ENCODE results near the gene LMO2.

LMO2 gene

GRCh38 chr11:33867996-33868646 is 23.8 kb downstream of the LMO2 start:
- H3K4me3 ChIP-seq (ENCODE audit: insufficient read depth, low read length, poor library complexity, severe bottlenecking), result peak overlapping the region; percentile 66
- H2AFZ ChIP-seq (ENCODE audit: low read depth, low read length, severe bottlenecking), result no peak overlapping the region
- H3K9me2 ChIP-seq (replicated peaks; ENCODE audit: insufficient read depth, low read length), result no peaks in the 10 kb centered on the region
- H3F3A ChIP-seq (ENCODE audit: insufficient read depth), result peaks cover 7% of the 10 kb centered on the region; the same call in 1 of the 2 replicates
- peak overlapping the region; percentile 72 for H3K4me2 ChIP-seq (ENCODE audit: low read depth, low read length, poor library complexity, severe bottlenecking)
- no peaks in the 10 kb centered on the region for H4K20me1 ChIP-seq (ENCODE audit: low read depth, low read length)
- H3K9me3 ChIP-seq (ENCODE audit: insufficient read depth, low read length), result no peaks in the 10 kb centered on the region
- no peaks in the 10 kb centered on the region for H3K27me3 ChIP-seq (ENCODE audit: low read length)
- H3K79me2 ChIP-seq (ENCODE audit: insufficient read depth, low read length), result peaks cover 37% of the 10 kb centered on the region
- peak overlapping the region; percentile 70 for H3K9ac ChIP-seq (ENCODE audit: low read length)
- H3K36me3 ChIP-seq (ENCODE audit: low read length), result no peaks in the 10 kb centered on the region
- peak overlapping the region; percentile 60 for H3K27ac ChIP-seq (ENCODE audit: low read depth, low read length)
- no peak for TF ChIP-seq CTCF (IDR thresholded peaks at IDR 0.05; ENCODE audit: insufficient read depth, low read length, poor library complexity, severe bottlenecking)
- TF ChIP-seq EZH2phosphoT487 (conservative IDR thresholded peaks at IDR 0.05; ENCODE audit: low read length), result no peak

GRCh38 chr11:33867561-33867960 is 24.3 kb downstream of the LMO2 start:
- H3K4me2 ChIP-seq (ENCODE audit: low read depth, low read length, poor library complexity, severe bottlenecking), result peak overlapping the region; percentile 72
- H4K20me1 ChIP-seq (ENCODE audit: low read depth, low read length), result no peaks in the 10 kb centered on the region
- H3K9me3 ChIP-seq (ENCODE audit: insufficient read depth, low read length), result no peaks in the 10 kb centered on the region

GRCh38 chr11:33866936-33867335 is 24.9 kb downstream of the LMO2 start:
- no peaks in the 10 kb centered on the region for H3K36me3 ChIP-seq (ENCODE audit: low read length)
- H3K9ac ChIP-seq (ENCODE audit: low read length), result no peak overlapping the region
- H3F3A ChIP-seq (ENCODE audit: insufficient read depth), result peaks cover 7% of the 10 kb centered on the region; the same call in 1 of the 2 replicates
- TF ChIP-seq CTCF (IDR thresholded peaks at IDR 0.05; ENCODE audit: insufficient read depth, low read length, poor library complexity, severe bottlenecking) (no peak), EZH2phosphoT487 (conservative IDR thresholded peaks at IDR 0.05; ENCODE audit: low read length) (no peak)
- peaks cover 37% of the 10 kb centered on the region for H3K79me2 ChIP-seq (ENCODE audit: insufficient read depth, low read length)
- no peak overlapping the region for H2AFZ ChIP-seq (ENCODE audit: low read depth, low read length, severe bottlenecking)
- H3K4me2 ChIP-seq (ENCODE audit: low read depth, low read length, poor library complexity, severe bottlenecking), result peak overlapping the region; percentile 72
- H3K4me3 ChIP-seq (ENCODE audit: insufficient read depth, low read length, poor library complexity, severe bottlenecking), result no peak overlapping the region
- H3K9me3 ChIP-seq (ENCODE audit: insufficient read depth, low read length), result no peaks in the 10 kb centered on the region
- H4K20me1 ChIP-seq (ENCODE audit: low read depth, low read length), result no peaks in the 10 kb centered on the region
- H3K9me2 ChIP-seq (replicated peaks; ENCODE audit: insufficient read depth, low read length), result no peaks in the 10 kb centered on the region
- no peaks in the 10 kb centered on the region for H3K27me3 ChIP-seq (ENCODE audit: low read length)
- peak overlapping the region; percentile 60; the same call in 1 of the 2 replicates for H3K27ac ChIP-seq (ENCODE audit: low read depth, low read length)

More at GRCh38 chr11:33867561-33867960, 24.3 kb downstream of the LMO2 start:
- TF ChIP-seq CTCF (IDR thresholded peaks at IDR 0.05; ENCODE audit: insufficient read depth, low read length, poor library complexity, severe bottlenecking) (no peak), EZH2phosphoT487 (conservative IDR thresholded peaks at IDR 0.05; ENCODE audit: low read length) (no peak)
- peak overlapping the region; percentile 70 for H3K9ac ChIP-seq (ENCODE audit: low read length)
- H3K4me3 ChIP-seq (ENCODE audit: insufficient read depth, low read length, poor library complexity, severe bottlenecking), result peak overlapping the region; percentile 66
- peak overlapping the region; percentile 60 for H3K27ac ChIP-seq (ENCODE audit: low read depth, low read length)
- no peaks in the 10 kb centered on the region for H3K9me2 ChIP-seq (replicated peaks; ENCODE audit: insufficient read depth, low read length)
- H3K36me3 ChIP-seq (ENCODE audit: low read length), result no peaks in the 10 kb centered on the region
- H3F3A ChIP-seq (ENCODE audit: insufficient read depth), result peaks cover 7% of the 10 kb centered on the region; the same call in 1 of the 2 replicates
- H2AFZ ChIP-seq (ENCODE audit: low read depth, low read length, severe bottlenecking), result no peak overlapping the region
- H3K27me3 ChIP-seq (ENCODE audit: low read length), result no peaks in the 10 kb centered on the region
- peaks cover 37% of the 10 kb centered on the region for H3K79me2 ChIP-seq (ENCODE audit: insufficient read depth, low read length)
